GM23248 (cell line): ENCODE results near the gene ELMO1. TPM values are rescaled to one million over a fixed set of nuclear protein-coding genes. Genes with fewer than 3 reads are reported as not detected.

Experiments
- DNase-seq: peaks from one replicate; pipeline ENCODE4 v3.0.0-alpha.2; 2015
- H2AFZ ChIP-seq: fragments of 200-600 bp; sonication (generic); 2 replicates; pipeline ENCODE4 v1.6.1; 2016; ENCODE audit warnings: antibody characterized with exemption
- H3F3A ChIP-seq: fragments of 200-600 bp; sonication (generic); 2 replicates; pipeline ENCODE4 v1.6.1; 2016; ENCODE audit warnings: mild to moderate bottlenecking, antibody characterized with exemption, mixed run types; ENCODE audit not compliant: insufficient read depth
- H3K27ac ChIP-seq: fragments of 200-600 bp; sonication (generic); 2 replicates; pipeline ENCODE4 v1.5.1; 2016; ENCODE audit warnings: mild to moderate bottlenecking
- H3K27me3 ChIP-seq: fragments of 200-600 bp; sonication (generic); replicated peaks from 2 replicates; pipeline ENCODE4 v1.6.1; 2016; ENCODE audit warnings: mild to moderate bottlenecking; ENCODE audit not compliant: insufficient read depth
- H3K36me3 ChIP-seq: fragments of 200-600 bp; sonication (generic); 2 replicates; pipeline ENCODE4 v1.6.1; 2016; ENCODE audit warnings: low read depth, mild to moderate bottlenecking
- H3K4me1 ChIP-seq: fragments of 200-600 bp; sonication (generic); 2 replicates; pipeline ENCODE4 v1.6.1; 2016; ENCODE audit warnings: mild to moderate bottlenecking; ENCODE audit not compliant: insufficient read depth
- H3K4me2 ChIP-seq: fragments of 200-600 bp; sonication (generic); one replicate; pipeline ENCODE4 v1.6.1; 2016; ENCODE audit warnings: mild to moderate bottlenecking; ENCODE audit not compliant: unreplicated experiment
- H3K4me3 ChIP-seq: fragments of 200-600 bp; sonication (generic); 2 replicates; pipeline ENCODE4 v1.5.1; 2016; ENCODE audit warnings: mild to moderate bottlenecking
- H3K79me2 ChIP-seq: fragments of 200-600 bp; sonication (generic); 2 replicates; pipeline ENCODE4 v1.6.1; 2016; ENCODE audit warnings: mild to moderate bottlenecking; ENCODE audit not compliant: insufficient read depth
- H3K9ac ChIP-seq: fragments of 200-600 bp; sonication (generic); 2 replicates; pipeline ENCODE4 v1.6.1; 2016; ENCODE audit warnings: mild to moderate bottlenecking
- H3K9me2 ChIP-seq: fragments of 200-600 bp; sonication (generic); 2 replicates; pipeline ENCODE4 v1.6.1; 2016; ENCODE audit warnings: mixed run types, mild to moderate bottlenecking, moderate library complexity; ENCODE audit not compliant: insufficient read depth
- H3K9me3 ChIP-seq: fragments of 200-600 bp; sonication (generic); one replicate; pipeline ENCODE4 v1.6.1; 2017; ENCODE audit warnings: low read depth
- H4K20me1 ChIP-seq: fragments of 200-600 bp; sonication (generic); 2 replicates; pipeline ENCODE4 v1.6.0; 2016; ENCODE audit not compliant: insufficient read depth
- EZH2 ChIP-seq: fragments of 200-600 bp; sonication (generic); IDR thresholded peaks from 2 replicates; pipeline ENCODE4 v1.6.1; 2018; ENCODE audit warnings: antibody characterized with exemption, mild to moderate bottlenecking; ENCODE audit not compliant: insufficient read depth, poor library complexity, severe bottlenecking
- EZH2phosphoT487 ChIP-seq: fragments of 200-600 bp; sonication (generic); IDR thresholded peaks from 2 replicates; pipeline ENCODE4 v1.6.1; 2018; ENCODE audit warnings: antibody characterized with exemption, moderate library complexity, mild to moderate bottlenecking, low read depth; ENCODE audit not compliant: insufficient read depth
- WGBS, 2 experiments: methylation state at CpG; one replicate each; pipeline ENCODE4 v1.1.6; 2015 to 2017; ENCODE audit warnings: low lambda C conversion rate in 2 of 2, low coverage in 1 of 2; ENCODE audit errors: missing lambda C conversion rate in 2 of 2; 5-methylcytosine and 5-hydroxymethylcytosine counted together
- in situ Hi-C: fragments of 300-500 bp; cut with MboI; formaldehyde crosslinking; loops from 2 replicates; pipeline ENCODE4 v1.15.0; 2020
- polyA plus RNA-seq: library from polyadenylated mRNA; unstranded; fragments of >200 nt; fragmentation: Nextera tagmentation; extraction: Ambion mirVana; gene quantifications from 2 replicates; pipeline ENCODE4 v1.2.1, GENCODE V29; 2016
- total RNA-seq: library from RNA; depleted of rRNA; stranded (reverse); fragments of >200 nt; shearing (Covaris generic); gene quantifications from 2 replicates; pipeline ENCODE4 v1.2.3, GENCODE V29; 2014

The ELMO1 gene
- total and polyA plus RNA-seq, 2 experiments from 2014 or later, result not detected

- Histone ChIP-seq H3K9me2 (no peaks in the 10 kb centered on the region), H2AFZ (no peak overlapping the region), H3K79me2 (no peaks in the 10 kb centered on the region), H4K20me1 (no peaks in the 10 kb centered on the region), H3K27me3 (no peaks in the 10 kb centered on the region), H3K4me3 (no peak overlapping the region), H3K9ac (no peak overlapping the region), H3K9me3 (no peaks in the 10 kb centered on the region), H3K4me1 (no peaks in the 10 kb centered on the region), H3K36me3 (no peaks in the 10 kb centered on the region), H3K27ac (no peak overlapping the region), H3F3A (no peaks in the 10 kb centered on the region), H3K4me2 (no peak overlapping the region)
- in situ Hi-C loops, result no loop called here
- DNase-seq, result no peak
- WGBS, 2 experiments, result 35 to 39% methylated on average over 4 of the region's 4 CpGs
- TF ChIP-seq EZH2 (no peak), EZH2phosphoT487 (no peak)
Measured at GRCh38 chr7:37282093-37282444, 166.6 kb downstream of the ELMO1 start.

GRCh38 chr7:37281368-37282092 lies 167.1 kb downstream of the ELMO1 start:
- H4K20me1 ChIP-seq, result no peaks in the 10 kb centered on the region
- TF ChIP-seq EZH2phosphoT487, result no peak
- no peak for TF ChIP-seq EZH2
- H3K4me1 ChIP-seq, result no peaks in the 10 kb centered on the region
- H2AFZ ChIP-seq, result no peak overlapping the region
- H3K9me2 ChIP-seq, result no peaks in the 10 kb centered on the region
- H3K36me3 ChIP-seq, result no peaks in the 10 kb centered on the region
- no peak overlapping the region for H3K27ac ChIP-seq
- H3K4me2 ChIP-seq, result no peak overlapping the region
- no peaks in the 10 kb centered on the region for H3K9me3 ChIP-seq
- no peaks in the 10 kb centered on the region for H3K79me2 ChIP-seq
- no peak overlapping the region for H3K9ac ChIP-seq
- DNase-seq, result no peak
- H3F3A ChIP-seq, result no peaks in the 10 kb centered on the region
- no peak overlapping the region for H3K4me3 ChIP-seq
- WGBS, 2 experiments, result 2 to 6% methylated on average over 5 of the region's 5 CpGs
- no peaks in the 10 kb centered on the region for H3K27me3 ChIP-seq
- in situ Hi-C loops, result no loop called here

- DNase-seq, result no peak
- no peak overlapping the region for H3K27ac ChIP-seq
- TF ChIP-seq EZH2phosphoT487 (no peak), EZH2 (no peak)
- no peaks in the 10 kb centered on the region for H3K9me2 ChIP-seq
- no peaks in the 10 kb centered on the region for H3F3A ChIP-seq
- no peak overlapping the region for H3K4me2 ChIP-seq
- no peaks in the 10 kb centered on the region for H3K4me1 ChIP-seq
- no peaks in the 10 kb centered on the region for H4K20me1 ChIP-seq
- WGBS, 2 experiments, result 48 to 49% methylated on average over 3 of the region's 3 CpGs
- no peaks in the 10 kb centered on the region for H3K27me3 ChIP-seq
- H3K79me2 ChIP-seq, result no peaks in the 10 kb centered on the region
- H3K9ac ChIP-seq, result no peak overlapping the region
- in situ Hi-C loops, result no loop called here
- no peak overlapping the region for H2AFZ ChIP-seq
- no peak overlapping the region for H3K4me3 ChIP-seq
- no peaks in the 10 kb centered on the region for H3K36me3 ChIP-seq
- no peaks in the 10 kb centered on the region for H3K9me3 ChIP-seq
Measured at GRCh38 chr7:37277513-37277912, 171.2 kb downstream of the ELMO1 start.

- no peaks in the 10 kb centered on the region for H3K79me2 ChIP-seq
- no peaks in the 10 kb centered on the region for H4K20me1 ChIP-seq
- no peak overlapping the region for H3K4me3 ChIP-seq
- H3K36me3 ChIP-seq, result no peaks in the 10 kb centered on the region
- H3K9ac ChIP-seq, result no peak overlapping the region
- in situ Hi-C loops, result no loop called here
- no peak overlapping the region for H3K27ac ChIP-seq
- H3K9me3 ChIP-seq, result no peaks in the 10 kb centered on the region
- no peak overlapping the region for H3K4me2 ChIP-seq
- H2AFZ ChIP-seq, result no peak overlapping the region
- no peak for TF ChIP-seq EZH2
- no peaks in the 10 kb centered on the region for H3K27me3 ChIP-seq
- no peak for DNase-seq
- no peaks in the 10 kb centered on the region for H3F3A ChIP-seq
- 35 to 38% methylated on average over 4 to 5 of the region's 5 CpGs for WGBS, 2 experiments
- H3K9me2 ChIP-seq, result no peaks in the 10 kb centered on the region
- H3K4me1 ChIP-seq, result no peaks in the 10 kb centered on the region
Measured at GRCh38 chr7:37275078-37275710, 173.5 kb downstream of the ELMO1 start.
